C4-2B (cell line): Measurements from ENCODE around the gene CRYZL1.

Source experiments
- H3K27ac ChIP-seq: fragments of 450-650 bp; 2 replicates; pipeline ENCODE4 v1.5.1; 2017
- ZFX ChIP-seq: fragments of 450-650 bp; IDR thresholded peaks from 2 replicates; pipeline ENCODE4 v1.6.1; 2017
- TF ChIP-seq, protein P1 (sequence below): fragments of 450-650 bp; conservative IDR thresholded peaks from 2 replicates; pipeline ENCODE4 v1.5.1; 2017; ENCODE audit warnings: mild to moderate bottlenecking

Gene CRYZL1

DNA sequence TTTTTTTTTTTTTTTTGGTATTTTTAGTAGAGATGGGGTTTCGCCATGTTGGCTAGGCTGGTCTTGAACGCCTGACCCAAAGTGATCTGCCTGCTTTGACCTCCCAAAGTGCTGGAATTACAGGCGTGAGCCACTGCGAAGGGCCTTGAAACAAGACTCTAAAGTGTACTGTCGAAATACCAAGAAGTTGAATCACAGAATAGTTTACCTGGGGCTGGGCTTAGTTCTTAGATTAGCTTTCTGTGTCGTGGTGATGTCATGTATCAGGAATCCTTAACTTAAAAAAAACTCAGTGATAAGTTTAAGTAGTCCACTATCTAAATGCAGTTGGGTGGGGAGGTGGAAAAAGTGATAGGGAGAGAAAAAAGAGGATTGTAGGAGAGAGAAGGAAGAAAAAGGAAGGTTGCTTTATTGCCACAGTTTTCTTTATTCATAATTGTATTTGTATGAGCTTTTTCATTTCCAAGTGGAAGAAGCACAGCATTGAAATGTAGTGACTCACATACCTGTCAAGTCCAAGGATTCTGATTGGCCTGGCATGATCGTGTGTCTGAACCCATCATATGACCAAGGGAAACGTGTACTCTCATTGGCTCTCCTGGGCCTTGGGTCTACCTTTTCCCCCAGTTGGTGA, 14.2 kb upstream of the CRYZL1 start:
- H3K27ac ChIP-seq, result no peak overlapping the region
- TF ChIP-seq, protein P1, sequence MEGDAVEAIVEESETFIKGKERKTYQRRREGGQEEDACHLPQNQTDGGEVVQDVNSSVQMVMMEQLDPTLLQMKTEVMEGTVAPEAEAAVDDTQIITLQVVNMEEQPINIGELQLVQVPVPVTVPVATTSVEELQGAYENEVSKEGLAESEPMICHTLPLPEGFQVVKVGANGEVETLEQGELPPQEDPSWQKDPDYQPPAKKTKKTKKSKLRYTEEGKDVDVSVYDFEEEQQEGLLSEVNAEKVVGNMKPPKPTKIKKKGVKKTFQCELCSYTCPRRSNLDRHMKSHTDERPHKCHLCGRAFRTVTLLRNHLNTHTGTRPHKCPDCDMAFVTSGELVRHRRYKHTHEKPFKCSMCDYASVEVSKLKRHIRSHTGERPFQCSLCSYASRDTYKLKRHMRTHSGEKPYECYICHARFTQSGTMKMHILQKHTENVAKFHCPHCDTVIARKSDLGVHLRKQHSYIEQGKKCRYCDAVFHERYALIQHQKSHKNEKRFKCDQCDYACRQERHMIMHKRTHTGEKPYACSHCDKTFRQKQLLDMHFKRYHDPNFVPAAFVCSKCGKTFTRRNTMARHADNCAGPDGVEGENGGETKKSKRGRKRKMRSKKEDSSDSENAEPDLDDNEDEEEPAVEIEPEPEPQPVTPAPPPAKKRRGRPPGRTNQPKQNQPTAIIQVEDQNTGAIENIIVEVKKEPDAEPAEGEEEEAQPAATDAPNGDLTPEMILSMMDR, result no peak
- no peak for TF ChIP-seq ZFX

GRCh38 chr21:33654412-33654811, 12.9 kb upstream of the CRYZL1 start:
- no peak for TF ChIP-seq ZFX
- TF ChIP-seq, protein P1, result no peak
- H3K27ac ChIP-seq, result no peak overlapping the region

GRCh38 chr21:33651965-33652680, 10.6 kb upstream of the CRYZL1 start:
- TF ChIP-seq, protein P1, result no peak
- TF ChIP-seq ZFX, result no peak
- no peak overlapping the region for H3K27ac ChIP-seq

DNA sequence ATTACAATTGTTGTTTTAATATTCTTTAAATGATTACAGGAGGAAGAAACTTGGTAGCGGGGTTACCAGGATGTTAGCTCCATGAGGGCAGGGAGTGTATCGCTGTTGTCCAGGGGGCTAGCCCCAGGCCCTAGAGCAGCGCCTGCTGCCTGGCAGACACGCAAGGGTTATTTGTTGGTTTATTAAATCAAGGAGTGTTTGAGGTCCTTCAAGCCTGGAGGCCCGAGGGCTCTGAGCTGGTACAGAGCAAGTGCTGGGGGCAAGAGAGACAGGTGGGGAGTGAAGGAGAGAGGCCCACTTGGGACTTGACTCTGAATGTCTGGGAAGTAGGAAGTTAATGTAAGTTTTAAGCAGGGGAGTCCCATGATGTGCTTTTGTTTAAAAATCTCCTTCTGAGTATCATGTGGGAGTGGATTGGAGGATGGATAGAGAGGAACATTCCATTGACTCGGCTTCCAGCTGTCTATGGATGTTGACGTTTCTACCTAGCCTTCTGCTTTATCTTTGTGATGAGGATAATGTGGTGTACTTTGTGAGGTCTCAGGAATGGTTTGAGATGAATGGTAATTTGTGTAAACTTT, 9.5 kb upstream of the CRYZL1 start:
- no peak overlapping the region for H3K27ac ChIP-seq
- TF ChIP-seq ZFX, result no peak
- TF ChIP-seq, protein P1, result no peak

DNA sequence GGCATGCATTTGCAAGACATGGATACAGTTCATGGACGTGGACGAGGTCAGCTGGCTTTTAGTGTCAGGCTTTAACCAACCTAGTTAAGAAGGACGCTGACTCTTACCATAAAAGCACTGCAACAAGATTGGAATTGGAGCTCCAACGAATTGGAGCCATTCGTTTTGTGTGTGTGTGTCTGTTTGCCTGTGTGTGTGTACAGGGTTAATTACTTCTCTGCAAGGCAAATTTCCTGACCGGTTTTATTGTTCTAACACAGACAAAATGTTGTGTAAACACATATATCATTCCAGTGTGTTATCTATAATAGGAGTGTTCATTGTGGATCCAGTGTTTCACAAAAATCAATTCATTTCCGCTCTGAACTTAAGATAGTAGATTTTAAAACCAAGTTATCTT, 8.7 kb upstream of the CRYZL1 start:
- no peak overlapping the region for H3K27ac ChIP-seq
- TF ChIP-seq, protein P1, result no peak
- no peak for TF ChIP-seq ZFX

GRCh38 chr21:33648555-33648954, 7.0 kb upstream of the CRYZL1 start:
- H3K27ac ChIP-seq, result no peak overlapping the region
- no peak for TF ChIP-seq ZFX
- TF ChIP-seq, protein P1, result no peak

- H3K27ac ChIP-seq, result no peak overlapping the region
- TF ChIP-seq, protein P1, result no peak
- TF ChIP-seq ZFX, result no peak
Observed at GRCh38 chr21:33647587-33647986, 6.0 kb upstream of the CRYZL1 start.
